HepG2 (cell line): ENCODE data around the gene RARG.

Experiments used
- CHD2 ChIP-seq: IDR thresholded peaks from 2 replicates; pipeline ENCODE4 v1.6.1; 2011; ENCODE audit warnings: low read depth, low read length, improper control_type of control experiment
- CTCF ChIP-seq: sonication (generic); formaldehyde crosslinking; IDR thresholded peaks from 2 replicates; pipeline ENCODE4 v1.5.0; 2020; ENCODE audit warnings: mild to moderate bottlenecking, missing genetic modification reagents, moderate library complexity
- ETV6 ChIP-seq: sonication (generic); formaldehyde crosslinking; conservative IDR thresholded peaks from 2 replicates; pipeline ENCODE4 v1.4.0; 2020; ENCODE audit warnings: missing genetic modification reagents
- FOSL1 ChIP-seq: sonication (generic); formaldehyde crosslinking; IDR thresholded peaks from 2 replicates; pipeline ENCODE4 v1.9.0; 2021; ENCODE audit warnings: missing genetic modification reagents, borderline replicate concordance
- RAD21 ChIP-seq: fragments of 450-650 bp; formaldehyde crosslinking; IDR thresholded peaks from 2 replicates; pipeline ENCODE4 v1.5.0; 2020; ENCODE audit warnings: mild to moderate bottlenecking
- YEATS4 ChIP-seq: sonication (generic); formaldehyde crosslinking; IDR thresholded peaks from 2 replicates; pipeline ENCODE4 v1.4.0; 2020; ENCODE audit warnings: missing genetic modification reagents, borderline replicate concordance
- ZNF629 ChIP-seq: sonication (generic); formaldehyde crosslinking; conservative IDR thresholded peaks from 2 replicates; pipeline ENCODE4 v1.5.0; 2020; ENCODE audit warnings: missing genetic modification reagents
- TF ChIP-seq, protein P1 (sequence below): sonication (generic); formaldehyde crosslinking; conservative IDR thresholded peaks from 2 replicates; pipeline ENCODE4 v1.4.0; 2020; ENCODE audit warnings: missing genetic modification reagents

DNA sequence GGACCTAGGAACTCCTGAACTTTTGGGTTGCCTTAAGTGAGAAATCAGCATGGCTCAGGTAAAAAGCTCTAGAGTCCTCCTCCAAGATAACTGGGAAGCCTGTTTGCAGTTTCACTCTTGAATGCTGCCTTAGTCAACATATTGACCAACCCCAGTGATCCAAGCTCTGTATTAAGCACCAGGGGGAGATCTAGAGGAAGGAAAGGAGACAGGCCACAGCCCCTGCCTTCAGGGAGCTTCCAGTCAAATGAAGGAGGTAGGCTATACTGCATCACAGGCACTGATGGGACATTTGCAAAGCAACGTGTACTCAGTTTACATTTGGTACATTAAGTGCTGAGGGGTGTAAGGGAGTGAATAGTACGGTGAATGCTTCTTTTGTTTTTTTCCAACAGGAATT lies 50.1 kb downstream of the RARG start:
- no peak for TF ChIP-seq CTCF (CRISPR knock-in tag)
- no peak for TF ChIP-seq ETV6 (CRISPR knock-in tag)
- no peak for TF ChIP-seq YEATS4 (CRISPR knock-in tag)
- TF ChIP-seq, protein P1, sequence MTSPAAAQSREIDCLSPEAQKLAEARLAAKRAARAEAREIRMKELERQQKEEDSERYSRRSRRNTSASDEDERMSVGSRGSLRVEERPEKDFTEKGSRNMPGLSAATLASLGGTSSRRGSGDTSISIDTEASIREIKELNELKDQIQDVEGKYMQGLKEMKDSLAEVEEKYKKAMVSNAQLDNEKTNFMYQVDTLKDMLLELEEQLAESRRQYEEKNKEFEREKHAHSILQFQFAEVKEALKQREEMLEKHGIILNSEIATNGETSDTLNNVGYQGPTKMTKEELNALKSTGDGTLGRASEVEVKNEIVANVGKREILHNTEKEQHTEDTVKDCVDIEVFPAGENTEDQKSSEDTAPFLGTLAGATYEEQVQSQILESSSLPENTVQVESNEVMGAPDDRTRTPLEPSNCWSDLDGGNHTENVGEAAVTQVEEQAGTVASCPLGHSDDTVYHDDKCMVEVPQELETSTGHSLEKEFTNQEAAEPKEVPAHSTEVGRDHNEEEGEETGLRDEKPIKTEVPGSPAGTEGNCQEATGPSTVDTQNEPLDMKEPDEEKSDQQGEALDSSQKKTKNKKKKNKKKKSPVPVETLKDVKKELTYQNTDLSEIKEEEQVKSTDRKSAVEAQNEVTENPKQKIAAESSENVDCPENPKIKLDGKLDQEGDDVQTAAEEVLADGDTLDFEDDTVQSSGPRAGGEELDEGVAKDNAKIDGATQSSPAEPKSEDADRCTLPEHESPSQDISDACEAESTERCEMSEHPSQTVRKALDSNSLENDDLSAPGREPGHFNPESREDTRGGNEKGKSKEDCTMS (CRISPR knock-in tag) = no peak
- no peak for TF ChIP-seq RAD21 (CRISPR knock-in tag)
- TF ChIP-seq ZNF629 = no peak
- no peak for TF ChIP-seq FOSL1 (CRISPR knock-in tag)
- no peak for TF ChIP-seq CHD2
